Cerebellar nuclear complex (tissue), 1 donor: ENCODE results near the gene DNAH6.
"Not testable (repeated sequence)": the region's sequence is repeated elsewhere in the genome, so short reads cannot be mapped to it uniquely, and the experiment has no call there.

Source experiments
- DNase-seq, 2 experiments: peaks; one replicate each; lab custom pipeline; 2025; lab: John Stamatoyannopoulos, UW

The DNAH6 gene

GRCh38 chr2:84497285-84497684, 19.0 kb upstream of the DNAH6 start:
- no peak for DNase-seq

- DNase-seq, result no peak
Observed at GRCh38 chr2:84498150-84498799, 18.0 kb upstream of the DNAH6 start.

- not testable (repeated sequence) for DNase-seq
Observed at GRCh38 chr2:84511024-84511423, 5.3 kb upstream of the DNAH6 start.

- no peak for DNase-seq
Observed at GRCh38 chr2:84515788-84516187, 510 bp upstream of the DNAH6 start.

- no peak for DNase-seq
Observed at GRCh38 chr2:84519332-84519957, 3.1 kb downstream of the DNAH6 start.

GRCh38 chr2:84526562-84526961, 10.3 kb downstream of the DNAH6 start:
- no peak for DNase-seq

- no peak for DNase-seq
Observed at GRCh38 chr2:84527137-84528129, 11.1 kb downstream of the DNAH6 start.

- DNase-seq, result no peak
Observed at GRCh38 chr2:84532291-84532690, 16.0 kb downstream of the DNAH6 start.

- no peak for DNase-seq
Observed at GRCh38 chr2:84534225-84534624, 17.9 kb downstream of the DNAH6 start.

- DNase-seq, result no peak
Observed at GRCh38 chr2:84537251-84537650, 21.0 kb downstream of the DNAH6 start.

- DNase-seq, result no peak
Observed at GRCh38 chr2:84539729-84540128, 23.4 kb downstream of the DNAH6 start.

GRCh38 chr2:84545005-84545404, 28.7 kb downstream of the DNAH6 start:
- DNase-seq, result no peak

- no peak for DNase-seq
Observed at GRCh38 chr2:84546551-84546950, 30.3 kb downstream of the DNAH6 start.

GRCh38 chr2:84548303-84548702, 32.0 kb downstream of the DNAH6 start:
- no peak for DNase-seq

GRCh38 chr2:84550916-84551315, 34.6 kb downstream of the DNAH6 start:
- DNase-seq, result no peak

- not testable (repeated sequence) for DNase-seq
Observed at GRCh38 chr2:84551526-84551925, 35.2 kb downstream of the DNAH6 start.

- DNase-seq, result no peak
Observed at GRCh38 chr2:84556190-84556589, 39.9 kb downstream of the DNAH6 start.

GRCh38 chr2:84559838-84560237, 43.5 kb downstream of the DNAH6 start:
- DNase-seq, result no peak

- DNase-seq, result no peak
Observed at GRCh38 chr2:84579661-84580060, 63.4 kb downstream of the DNAH6 start.

- DNase-seq, result no peak
Observed at GRCh38 chr2:84603911-84604310, 87.6 kb downstream of the DNAH6 start.

GRCh38 chr2:84613082-84613481, 96.8 kb downstream of the DNAH6 start:
- DNase-seq, result no peak

GRCh38 chr2:84619794-84620371, 103.6 kb downstream of the DNAH6 start:
- no peak for DNase-seq
